Right lobe of liver (tissue), 4 donors: ENCODE results near the gene KXD1.

Source experiments
- POLR2A ChIP-seq: fragments of 450-650 bp; IDR thresholded peaks from one replicate; pipeline ENCODE4 v1.6.1; 2017; ENCODE audit warnings: antibody characterized with exemption, mild to moderate bottlenecking
- TF ChIP-seq, protein P1 (sequence below), 4 donors: fragments of 200-600 bp in 3 of 4; fragments of 450-650 bp in 1 of 4; IDR thresholded peaks; one replicate each; pipeline versions ENCODE4 v1.5.1 to v1.8.0; 2016 to 2022; ENCODE audit warnings: antibody characterized with exemption in 4 of 4, mild to moderate bottlenecking in 2 of 4
- donor health status: DM: no; HTN: no; CAD: no.
- donor health status: DM: no; HTN: no; CAD: no.
- donor health status: DM: no; HTN: yes; CAD: no.

GRCh38 chr19:18513868-18514267, 43.8 kb upstream of the KXD1 start:
- TF ChIP-seq, protein P1, sequence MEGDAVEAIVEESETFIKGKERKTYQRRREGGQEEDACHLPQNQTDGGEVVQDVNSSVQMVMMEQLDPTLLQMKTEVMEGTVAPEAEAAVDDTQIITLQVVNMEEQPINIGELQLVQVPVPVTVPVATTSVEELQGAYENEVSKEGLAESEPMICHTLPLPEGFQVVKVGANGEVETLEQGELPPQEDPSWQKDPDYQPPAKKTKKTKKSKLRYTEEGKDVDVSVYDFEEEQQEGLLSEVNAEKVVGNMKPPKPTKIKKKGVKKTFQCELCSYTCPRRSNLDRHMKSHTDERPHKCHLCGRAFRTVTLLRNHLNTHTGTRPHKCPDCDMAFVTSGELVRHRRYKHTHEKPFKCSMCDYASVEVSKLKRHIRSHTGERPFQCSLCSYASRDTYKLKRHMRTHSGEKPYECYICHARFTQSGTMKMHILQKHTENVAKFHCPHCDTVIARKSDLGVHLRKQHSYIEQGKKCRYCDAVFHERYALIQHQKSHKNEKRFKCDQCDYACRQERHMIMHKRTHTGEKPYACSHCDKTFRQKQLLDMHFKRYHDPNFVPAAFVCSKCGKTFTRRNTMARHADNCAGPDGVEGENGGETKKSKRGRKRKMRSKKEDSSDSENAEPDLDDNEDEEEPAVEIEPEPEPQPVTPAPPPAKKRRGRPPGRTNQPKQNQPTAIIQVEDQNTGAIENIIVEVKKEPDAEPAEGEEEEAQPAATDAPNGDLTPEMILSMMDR (IDR thresholded peaks at IDR 0.05) = no peak
- no peak for TF ChIP-seq POLR2A
